SU-DHL-6 (cell line): ENCODE results near the gene FAM114A1.

Source experiments
- CTCF ChIP-seq: fragments of 200-600 bp; sonication (generic); IDR thresholded peaks from one replicate; pipeline ENCODE4 v1.5.1; 2017; ENCODE audit warnings: antibody characterized with exemption, mild to moderate bottlenecking, low read length, moderate library complexity; ENCODE audit not compliant: insufficient read depth, poor library complexity, severe bottlenecking
- EZH2phosphoT487 ChIP-seq: fragments of 200-600 bp; sonication (generic), shearing (Covaris generic); conservative IDR thresholded peaks from 2 replicates; pipeline ENCODE4 v1.6.1; 2018; ENCODE audit warnings: mild to moderate bottlenecking, antibody characterized with exemption, low read length, moderate library complexity, mixed read lengths

DNA sequence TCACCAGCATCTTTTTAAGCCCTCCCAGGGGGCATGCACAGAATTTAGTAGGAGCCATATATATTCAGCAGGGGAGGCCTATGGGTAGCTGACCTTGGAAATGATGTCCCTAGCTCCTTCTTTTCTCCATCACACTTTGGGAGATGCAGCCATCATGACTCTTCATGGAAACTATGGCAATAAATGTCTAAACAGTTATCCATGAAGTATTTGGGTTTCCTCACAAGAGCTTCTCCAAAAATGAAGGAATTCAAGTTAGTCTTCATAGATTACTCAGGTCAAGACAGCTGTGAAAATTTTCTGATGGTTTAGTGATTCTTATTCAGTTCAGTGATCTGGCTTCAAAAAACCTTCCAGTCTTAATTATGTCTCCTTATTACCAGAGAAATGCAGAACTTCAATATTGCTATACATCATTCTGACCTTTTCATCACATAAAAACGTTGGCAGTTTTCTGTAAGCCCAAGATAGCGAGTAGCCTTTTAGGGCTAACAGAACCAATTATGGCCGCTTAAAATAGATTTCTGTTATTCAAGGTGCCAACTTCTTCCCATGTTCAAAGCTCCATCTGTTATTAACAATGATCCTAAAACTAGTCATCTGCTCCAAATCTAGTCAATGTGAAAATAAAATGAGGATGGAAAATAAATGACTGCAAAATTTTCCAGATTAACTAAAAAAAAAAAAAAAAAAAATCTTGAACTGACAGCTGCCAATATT is 112.1 kb downstream of the FAM114A1 start:
- no peak for TF ChIP-seq CTCF
- no peak for TF ChIP-seq EZH2phosphoT487
